GM19035 (cell line): ENCODE data around the gene AMOTL1.

Experiments used
- ATAC-seq: cut with Tn5 transposase; IDR thresholded peaks from one replicate; pipeline ENCODE4 v1.9.1; 2021; ENCODE audit not compliant: unreplicated experiment

The AMOTL1 gene, protein sequence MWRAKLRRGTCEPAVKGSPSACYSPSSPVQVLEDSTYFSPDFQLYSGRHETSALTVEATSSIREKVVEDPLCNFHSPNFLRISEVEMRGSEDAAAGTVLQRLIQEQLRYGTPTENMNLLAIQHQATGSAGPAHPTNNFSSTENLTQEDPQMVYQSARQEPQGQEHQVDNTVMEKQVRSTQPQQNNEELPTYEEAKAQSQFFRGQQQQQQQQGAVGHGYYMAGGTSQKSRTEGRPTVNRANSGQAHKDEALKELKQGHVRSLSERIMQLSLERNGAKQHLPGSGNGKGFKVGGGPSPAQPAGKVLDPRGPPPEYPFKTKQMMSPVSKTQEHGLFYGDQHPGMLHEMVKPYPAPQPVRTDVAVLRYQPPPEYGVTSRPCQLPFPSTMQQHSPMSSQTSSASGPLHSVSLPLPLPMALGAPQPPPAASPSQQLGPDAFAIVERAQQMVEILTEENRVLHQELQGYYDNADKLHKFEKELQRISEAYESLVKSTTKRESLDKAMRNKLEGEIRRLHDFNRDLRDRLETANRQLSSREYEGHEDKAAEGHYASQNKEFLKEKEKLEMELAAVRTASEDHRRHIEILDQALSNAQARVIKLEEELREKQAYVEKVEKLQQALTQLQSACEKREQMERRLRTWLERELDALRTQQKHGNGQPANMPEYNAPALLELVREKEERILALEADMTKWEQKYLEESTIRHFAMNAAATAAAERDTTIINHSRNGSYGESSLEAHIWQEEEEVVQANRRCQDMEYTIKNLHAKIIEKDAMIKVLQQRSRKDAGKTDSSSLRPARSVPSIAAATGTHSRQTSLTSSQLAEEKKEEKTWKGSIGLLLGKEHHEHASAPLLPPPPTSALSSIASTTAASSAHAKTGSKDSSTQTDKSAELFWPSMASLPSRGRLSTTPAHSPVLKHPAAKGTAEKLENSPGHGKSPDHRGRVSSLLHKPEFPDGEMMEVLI

DNA sequence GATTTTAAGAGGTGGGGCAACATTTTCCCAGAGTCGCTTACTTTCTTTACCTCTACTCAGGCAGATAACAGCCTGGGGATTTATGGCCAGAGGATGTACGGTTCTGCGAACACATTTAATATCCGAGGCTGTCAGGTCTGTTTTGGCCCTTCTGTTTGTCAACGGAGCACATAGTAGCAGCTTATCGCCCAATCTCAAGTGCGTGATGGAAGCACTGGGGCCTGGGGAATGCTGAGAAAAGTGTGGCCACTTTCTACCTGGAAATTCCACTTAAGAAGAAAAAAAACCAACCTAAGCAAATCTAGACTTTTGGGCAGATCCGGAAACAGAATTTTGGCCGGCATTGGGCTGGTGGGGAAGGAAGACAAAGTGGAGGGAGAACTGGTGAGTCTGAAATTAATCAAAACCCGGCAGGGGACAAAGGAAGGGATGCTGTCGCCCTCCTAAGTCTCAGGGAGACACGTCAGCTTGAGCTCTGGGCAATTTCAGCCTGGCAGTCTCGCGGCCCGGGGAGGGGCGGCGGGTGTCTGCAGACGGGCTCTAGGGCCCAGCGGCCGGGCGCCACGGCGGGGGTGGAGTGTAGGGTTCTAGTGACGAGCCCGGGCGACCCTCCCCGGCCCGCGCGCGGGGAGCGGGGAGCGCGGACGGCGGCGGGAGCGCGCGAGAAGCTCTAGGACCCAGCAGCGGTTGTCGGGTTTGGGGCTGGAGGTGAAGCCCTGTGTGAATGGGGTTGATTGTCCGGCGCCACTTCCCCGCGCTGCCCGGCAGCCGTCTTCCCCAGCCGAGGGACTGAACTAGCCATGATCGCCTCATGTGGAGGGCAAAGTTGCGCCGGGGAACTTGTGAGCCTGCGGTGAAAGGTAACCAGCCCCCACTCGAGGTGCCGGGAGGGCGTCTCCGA, at the start of gene AMOTL1:
TSS of gene AMOTL1 (plus strand) at position 656 of the 901 bp plus-strand sequence. CDS start at position 812, 156 bp downstream.
- ATAC-seq: peak; percentile 62

DNA sequence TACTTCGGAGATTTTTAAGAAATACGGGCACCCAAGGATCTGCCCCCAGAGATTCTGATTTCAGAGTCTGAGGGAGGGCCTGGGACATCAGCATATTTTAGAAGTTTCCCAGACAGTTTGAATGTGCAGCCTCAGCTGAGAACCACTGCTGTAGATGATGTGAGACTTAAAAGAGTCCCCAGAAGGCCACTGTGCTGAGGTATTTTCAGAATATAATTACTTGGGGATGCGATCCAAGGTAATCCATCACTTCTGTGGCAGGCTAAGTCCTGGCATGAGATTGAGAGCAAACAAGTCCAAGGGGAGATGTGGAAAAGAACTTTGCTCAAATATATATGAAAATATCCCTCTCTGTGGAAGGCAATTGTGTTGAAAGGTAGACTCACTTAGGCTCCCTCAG, 48.3 kb upstream of the AMOTL1 start:
- no peak for ATAC-seq

DNA sequence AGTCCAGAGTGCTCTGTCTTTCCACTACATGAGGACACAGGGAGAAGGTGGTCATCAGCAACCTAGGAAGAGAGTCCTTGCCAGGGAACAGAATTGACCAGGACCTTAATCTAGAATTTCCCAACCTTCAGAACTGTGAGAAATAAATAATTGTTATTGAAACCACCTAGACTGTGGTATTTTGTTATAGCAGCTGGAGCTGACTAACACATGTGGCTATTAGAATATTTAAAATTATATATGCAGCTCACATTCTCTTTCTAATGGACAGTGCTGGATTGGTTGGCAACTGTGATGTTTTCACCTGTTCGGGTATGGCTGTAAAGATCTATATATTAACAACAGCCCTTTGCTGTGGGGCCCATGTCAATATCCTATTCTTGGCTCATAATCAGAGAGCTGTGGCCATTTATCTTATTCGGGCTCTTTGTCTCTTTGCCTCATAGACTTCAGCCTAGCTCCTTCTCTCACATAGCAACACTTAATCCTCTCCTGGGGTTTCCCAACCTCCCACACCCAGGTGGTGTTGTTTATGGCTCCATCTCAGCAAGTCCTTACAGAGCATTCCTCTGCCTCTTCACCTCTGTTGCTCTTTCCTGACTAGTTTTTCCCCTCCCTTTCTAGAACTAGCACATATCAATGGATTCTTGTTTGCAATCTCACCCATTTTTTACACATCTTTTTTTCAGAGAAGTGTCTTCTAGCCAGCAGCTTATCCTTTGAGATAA, 46.4 kb upstream of the AMOTL1 start:
- ATAC-seq: no peak

DNA sequence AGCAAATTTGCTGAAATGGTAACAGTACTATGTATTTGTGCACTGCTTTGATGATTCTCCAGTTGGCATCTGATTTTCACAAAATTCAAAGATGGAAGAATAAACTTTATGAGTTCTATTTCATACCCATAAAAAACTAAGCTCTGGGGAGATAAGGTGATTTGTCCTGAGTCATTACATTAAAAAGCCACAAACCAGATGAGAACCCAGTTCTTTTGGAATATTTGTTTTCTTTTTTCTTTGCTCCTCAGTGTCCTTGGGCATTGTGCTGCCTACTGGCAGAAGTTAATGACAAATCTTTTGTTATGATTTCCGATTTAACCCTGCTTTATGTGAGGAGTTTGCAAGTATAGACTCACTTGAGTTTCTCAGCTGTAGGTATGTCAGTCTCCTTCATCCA, 45.4 kb upstream of the AMOTL1 start:
- ATAC-seq: no peak

DNA sequence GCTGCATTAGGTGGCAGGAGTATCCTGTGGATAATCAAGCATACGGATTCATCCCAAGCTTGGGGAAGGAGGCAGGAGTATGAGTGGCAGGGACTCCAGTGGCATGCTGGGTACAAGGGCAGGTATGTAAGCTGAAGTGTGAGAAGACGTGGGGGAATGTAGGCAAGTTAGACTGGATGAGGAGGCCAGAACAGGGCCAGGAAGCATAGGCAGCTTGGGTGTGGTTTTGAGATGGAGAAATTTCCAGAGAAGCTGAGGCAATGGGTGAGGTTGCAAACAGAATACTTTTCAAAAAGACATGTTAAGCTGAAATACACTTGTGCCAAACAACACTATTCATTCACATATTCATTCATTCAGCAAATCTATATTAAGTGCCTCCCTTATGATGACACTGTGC, 43.1 kb upstream of the AMOTL1 start:
- ATAC-seq: no peak

DNA sequence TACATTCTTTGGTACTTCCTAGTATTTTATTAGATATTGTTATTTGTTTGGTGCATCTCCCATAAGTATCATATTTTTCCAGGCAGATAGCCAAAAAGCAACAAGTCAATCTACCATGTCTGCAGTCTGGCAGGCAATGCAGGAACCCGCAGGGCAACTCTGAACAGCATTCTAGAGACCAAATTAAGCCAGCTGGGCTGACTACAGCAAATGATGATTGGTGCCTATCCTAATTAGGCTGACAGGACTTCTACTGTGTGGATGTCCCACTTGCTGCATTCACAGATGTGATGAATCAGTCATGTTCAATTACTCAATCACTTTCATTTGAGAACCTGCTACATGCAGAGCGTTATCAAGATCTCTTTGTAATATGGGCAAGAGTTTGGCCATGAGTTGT, 40.3 kb upstream of the AMOTL1 start:
- no peak for ATAC-seq

DNA sequence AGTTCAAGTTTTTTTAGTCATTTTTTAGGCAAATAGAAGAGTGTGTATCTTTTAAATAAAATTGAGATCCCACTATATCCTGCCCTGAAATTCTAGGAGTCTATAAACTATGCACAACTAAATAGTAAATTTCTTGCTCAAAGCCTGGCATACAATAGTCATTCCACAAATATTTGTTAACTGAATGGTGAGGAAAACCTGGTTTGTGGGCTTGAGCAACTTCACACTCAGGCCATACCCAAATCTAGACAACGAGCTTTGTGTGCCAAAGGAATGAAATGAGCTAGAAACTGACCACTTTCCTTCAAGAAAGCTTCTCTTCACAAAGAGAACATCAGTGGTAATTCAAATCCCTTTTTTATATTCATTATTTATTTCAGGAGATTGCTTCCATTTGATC, 39.6 kb upstream of the AMOTL1 start:
- ATAC-seq: no peak

DNA sequence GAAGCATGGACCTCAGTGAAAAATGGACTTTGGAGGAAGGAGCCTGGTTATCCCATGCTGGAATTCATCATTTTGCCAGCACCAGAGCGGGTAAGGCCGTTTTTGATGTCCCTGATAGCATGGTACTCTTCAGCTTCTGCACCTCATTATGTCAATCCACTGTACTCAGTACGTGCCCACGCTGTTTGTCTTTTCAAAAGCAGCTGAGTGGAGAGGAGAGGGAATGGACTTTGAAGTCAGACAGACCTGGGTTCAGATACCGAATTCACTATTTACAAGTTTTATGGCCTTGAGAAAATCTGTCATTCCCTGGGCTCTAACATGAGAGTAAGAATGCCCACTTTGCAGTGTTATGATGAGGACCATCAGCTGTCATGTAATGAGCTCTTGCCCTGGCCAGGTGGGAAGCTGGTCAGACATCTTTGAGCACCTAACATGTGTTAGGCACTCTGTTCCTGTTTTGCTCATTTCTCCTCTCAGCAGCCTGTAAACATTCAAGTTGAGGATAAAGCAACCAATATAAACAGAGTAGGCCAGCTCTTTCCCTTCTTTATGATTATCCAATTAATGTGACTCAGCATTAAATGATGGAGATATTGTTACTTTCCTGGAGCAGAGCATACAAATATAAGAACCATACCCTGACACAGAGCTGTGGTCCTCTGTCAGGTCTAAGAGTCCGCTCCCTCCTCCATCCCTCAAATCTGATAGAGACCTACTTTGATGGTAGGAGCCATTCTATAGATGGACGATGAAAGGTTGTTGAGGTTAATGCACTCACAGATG, 39.0 kb upstream of the AMOTL1 start:
- ATAC-seq: no peak

DNA sequence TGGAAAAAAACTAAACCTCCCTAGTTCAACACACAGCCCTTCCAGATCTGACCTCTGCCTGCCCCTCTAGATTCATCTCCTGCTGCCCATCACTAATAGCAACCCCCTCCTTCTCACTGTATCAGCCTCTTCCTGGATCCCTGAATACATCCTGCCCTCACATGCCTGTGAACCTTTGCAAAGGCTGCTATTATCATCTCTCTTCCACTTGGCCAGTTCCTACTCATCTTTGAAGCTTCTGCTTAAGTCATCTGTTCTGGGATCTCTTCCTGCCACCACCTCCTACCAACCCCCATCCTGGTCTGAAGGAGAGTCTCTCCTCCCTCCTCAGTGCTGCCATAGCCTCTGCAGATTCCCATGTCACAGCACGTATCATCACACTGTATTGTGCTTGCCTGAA, 38.0 kb upstream of the AMOTL1 start:
- ATAC-seq: no peak

DNA sequence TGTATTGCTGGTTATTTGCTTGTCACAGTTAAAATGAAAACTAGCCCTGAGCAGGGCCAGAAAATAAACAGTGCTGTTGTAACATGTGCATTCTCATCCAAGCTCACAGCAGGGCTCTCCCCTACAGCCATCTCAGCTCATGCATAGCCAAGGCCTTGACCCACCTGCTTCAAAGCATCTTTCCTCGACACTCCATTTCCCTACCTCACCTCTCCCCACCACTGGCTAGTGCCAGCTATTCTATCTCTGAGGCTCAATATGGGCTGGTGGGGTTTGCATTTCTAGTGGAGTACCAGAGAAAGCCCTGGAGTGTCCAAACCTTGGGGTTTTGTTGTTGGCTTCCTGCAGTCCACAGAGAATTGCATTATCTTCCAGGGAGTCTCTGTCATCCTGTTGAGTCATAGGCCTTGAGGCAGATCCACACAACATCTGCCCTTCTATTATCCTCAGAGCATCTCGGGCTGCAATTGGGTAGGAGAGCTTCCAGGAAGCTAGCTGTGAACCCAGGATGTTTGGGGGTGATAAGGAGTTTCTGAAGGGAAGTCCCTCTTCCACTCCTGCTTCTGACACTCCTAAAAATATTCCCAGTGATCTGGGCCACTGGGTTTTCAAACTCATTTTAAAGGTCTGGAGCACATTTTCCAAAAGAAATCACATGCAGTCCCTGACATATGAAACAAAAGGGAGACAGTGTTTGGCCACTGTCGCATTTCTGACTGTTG, 36.1 kb upstream of the AMOTL1 start:
- ATAC-seq: no peak

DNA sequence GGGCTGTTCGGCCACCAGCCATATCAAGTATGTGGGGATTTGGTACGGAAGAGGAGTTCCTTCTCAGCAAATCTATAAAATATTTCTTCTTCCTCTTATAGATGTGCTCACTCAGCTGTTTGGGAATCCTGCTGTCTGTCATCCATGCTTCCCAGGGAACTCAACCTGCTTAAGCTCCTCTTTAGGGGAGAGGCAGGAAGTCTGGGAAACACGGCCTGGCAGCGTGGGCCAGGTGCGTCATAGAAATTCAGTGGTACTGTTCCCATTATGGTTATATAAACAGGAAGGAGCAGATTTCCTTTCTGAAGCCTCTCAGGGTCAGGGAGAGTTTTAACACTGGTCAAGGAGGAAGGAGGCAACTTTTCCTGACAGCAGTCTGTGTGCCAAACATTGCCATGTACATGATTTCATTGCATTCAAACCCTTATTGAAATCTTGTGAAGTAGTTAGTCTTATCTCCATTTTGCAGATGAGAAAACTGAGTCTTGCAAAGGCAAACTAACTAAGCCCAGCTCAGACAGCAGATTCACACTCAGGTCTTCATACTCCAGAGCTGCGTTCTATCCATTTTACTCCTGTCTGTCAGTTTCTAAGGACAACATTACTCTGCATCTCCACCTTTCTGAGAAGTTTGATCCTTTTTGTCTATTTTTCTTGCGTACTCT, 35.4 kb upstream of the AMOTL1 start:
- ATAC-seq: no peak

DNA sequence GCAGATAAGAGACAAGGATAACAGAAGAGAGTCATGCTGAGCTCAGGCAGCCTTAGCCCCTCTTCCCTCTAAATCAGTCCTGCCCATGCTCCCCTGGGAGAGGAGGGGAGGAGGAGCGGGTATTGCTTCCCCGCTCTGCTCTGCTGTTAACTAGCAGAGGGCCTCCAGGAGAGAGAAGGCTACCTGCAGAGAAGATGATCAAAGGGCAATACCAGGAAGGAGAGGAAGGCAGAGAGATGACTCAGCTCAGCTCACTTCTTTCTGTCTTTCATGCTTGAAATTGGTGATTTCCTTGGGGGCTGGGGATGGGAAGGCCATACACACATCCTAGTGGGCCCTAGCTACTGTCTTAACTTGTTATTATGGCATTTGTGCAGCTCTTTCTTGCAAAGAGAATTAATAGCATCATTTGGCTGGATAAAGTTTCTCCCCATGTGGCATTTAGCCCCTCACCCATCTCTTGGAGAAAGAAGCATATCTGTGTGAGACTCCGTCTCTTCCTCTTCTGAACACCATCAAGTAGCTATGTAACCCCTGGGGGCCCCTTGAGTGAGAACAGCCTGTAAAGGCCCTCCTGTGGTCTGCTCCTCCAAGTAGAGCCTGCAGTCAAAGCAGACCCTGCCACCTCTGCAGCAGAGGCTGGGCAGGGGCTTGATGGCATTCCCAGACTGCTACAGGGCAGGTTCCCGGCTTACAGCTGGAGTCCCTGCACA, 33.4 kb upstream of the AMOTL1 start:
- no peak for ATAC-seq

DNA sequence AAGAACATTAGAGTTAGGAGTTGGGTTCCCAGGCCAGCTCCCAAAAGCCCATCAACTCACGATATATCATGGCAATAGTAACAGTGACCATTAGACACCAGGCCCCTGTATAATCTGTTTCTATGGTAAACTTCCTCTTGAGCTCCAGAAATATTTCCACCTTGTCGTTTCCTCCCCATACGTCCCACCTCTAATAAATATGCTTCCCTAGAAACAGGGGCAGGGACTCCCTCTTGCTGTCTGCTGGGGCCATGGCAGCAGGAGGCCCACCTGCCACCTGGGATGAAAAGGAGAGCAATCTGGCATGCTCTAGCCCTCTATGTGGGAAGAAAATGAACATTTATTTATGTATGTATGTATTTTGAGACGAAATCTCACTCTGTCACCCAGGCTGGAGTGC, 32.2 kb upstream of the AMOTL1 start:
- ATAC-seq: no peak

DNA sequence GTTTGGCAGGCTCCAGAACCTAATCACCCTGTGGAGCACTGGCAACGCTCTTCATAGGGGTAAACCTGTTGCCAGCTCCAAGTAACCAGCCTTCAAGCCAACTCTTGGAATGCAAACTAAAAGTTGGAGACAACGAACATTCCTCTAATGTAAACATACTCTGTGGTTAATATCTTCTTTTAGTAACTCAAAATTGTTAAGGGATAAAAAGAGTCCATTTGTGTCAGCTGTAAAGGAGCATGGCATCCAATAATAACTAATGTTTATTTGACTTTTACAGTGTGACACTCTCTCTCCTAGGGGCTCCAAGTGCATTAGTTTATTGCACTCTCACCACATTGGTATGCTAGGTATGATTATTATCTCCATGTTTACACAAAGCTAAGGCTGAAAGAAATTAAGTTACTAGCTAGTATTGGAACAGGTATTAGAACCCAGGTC, 31.0 kb upstream of the AMOTL1 start:
- no peak for ATAC-seq

DNA sequence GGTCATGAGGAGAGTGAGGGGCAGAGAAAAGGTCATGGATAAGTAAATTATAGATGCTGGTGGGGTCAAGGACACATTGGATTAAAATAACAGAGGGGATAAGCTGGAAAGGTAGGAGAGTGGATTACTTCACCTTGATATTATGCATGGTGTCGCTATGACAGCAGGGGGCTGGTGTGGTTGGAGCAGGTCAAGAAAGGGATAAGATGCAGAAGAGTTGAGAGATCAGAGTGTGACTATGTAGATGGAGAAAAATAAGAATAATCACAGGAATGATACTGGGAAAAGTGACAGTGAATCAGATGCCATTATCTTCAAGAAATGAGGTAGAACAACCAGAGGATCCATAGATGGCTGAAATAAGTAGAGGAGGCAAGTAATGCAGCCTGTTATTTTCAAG, 29.4 kb upstream of the AMOTL1 start:
- no peak for ATAC-seq

DNA sequence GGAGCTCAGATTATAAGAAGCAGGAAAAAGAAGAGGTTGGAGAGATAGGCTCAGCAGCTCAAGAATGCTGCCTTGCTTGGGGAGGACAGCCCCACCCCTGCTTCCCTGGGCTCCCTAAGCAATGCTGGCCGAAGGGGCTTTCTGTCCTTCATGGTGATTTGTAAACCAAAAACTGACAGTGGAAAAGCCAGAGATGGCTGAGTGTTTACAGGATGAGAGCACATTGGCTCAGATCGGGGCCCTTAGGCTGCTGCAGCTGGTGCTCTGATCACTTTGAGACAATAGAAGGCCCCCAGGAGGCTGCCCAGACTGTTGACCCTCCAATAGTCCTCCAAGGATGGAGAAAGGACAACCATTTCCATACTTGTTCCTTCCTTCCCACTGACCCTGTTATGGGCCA, 28.8 kb upstream of the AMOTL1 start:
- no peak for ATAC-seq
